Fibroblast of lung (primary cell): ENCODE data around the gene SLC34A1. TPM values are rescaled to one million over a fixed set of nuclear protein-coding genes. Genes with fewer than 3 reads are reported as not detected.

ENCODE experiments used
- DNase-seq, 2 donors: peaks; one replicate each; pipeline versions ENCODE4 v3.0.0 to v3.0.0-alpha.2; 2010; ENCODE audit warnings: low read depth in 2 of 2
- H2AFZ ChIP-seq: 2 replicates; pipeline ENCODE4 v1.5.1; 2012; ENCODE audit warnings: low read length, control low read depth, inconsistent platforms
- H3K27ac ChIP-seq: 2 replicates; pipeline ENCODE4 v1.5.1; 2011; ENCODE audit warnings: low read length, control low read depth; ENCODE audit not compliant: insufficient read depth
- H3K27me3 ChIP-seq: 2 replicates; pipeline ENCODE4 v1.5.1; 2011; ENCODE audit warnings: mild to moderate bottlenecking, low read length; ENCODE audit not compliant: control insufficient read depth, insufficient read depth
- H3K36me3 ChIP-seq: 2 replicates; pipeline ENCODE4 v1.5.1; 2011; ENCODE audit warnings: low read length; ENCODE audit not compliant: control insufficient read depth, insufficient read depth
- H3K4me1 ChIP-seq: 2 replicates; pipeline ENCODE4 v1.5.1; 2011; ENCODE audit warnings: low read length; ENCODE audit not compliant: control insufficient read depth, insufficient read depth; ENCODE audit errors: extremely low read depth
- H3K4me2 ChIP-seq: 2 replicates; pipeline ENCODE4 v1.5.1; 2011; ENCODE audit warnings: low read length, control low read depth; ENCODE audit not compliant: insufficient read depth; ENCODE audit errors: extremely low read depth
- H3K4me3 ChIP-seq, 4 experiments: fragments of 200-600 bp in 1 of 4; sonication (generic) in 1 of 4; replicated peaks in 1 of 4; 2 replicates each; pipeline ENCODE4 v1.5.1; 2011 to 2016; ENCODE audit warnings: low read length in 4 of 4, low read depth in 3 of 4, mild to moderate bottlenecking in 3 of 4, control low read depth in 2 of 4, inconsistent platforms in 1 of 4, mixed read lengths in 1 of 4; ENCODE audit not compliant: insufficient read depth in 1 of 4; ENCODE audit errors: control extremely low read depth in 1 of 4
- H3K79me2 ChIP-seq: 2 replicates; pipeline ENCODE4 v1.5.1; 2012; ENCODE audit warnings: mild to moderate bottlenecking, low read length, inconsistent platforms; ENCODE audit not compliant: control insufficient read depth, insufficient read depth
- H3K9ac ChIP-seq: 2 replicates; pipeline ENCODE4 v1.5.1; 2011; ENCODE audit warnings: mild to moderate bottlenecking, low read length, control low read depth; ENCODE audit not compliant: insufficient read depth
- H3K9me3 ChIP-seq: 2 replicates; pipeline ENCODE4 v1.5.1; 2012; ENCODE audit warnings: low read depth, low read length; ENCODE audit not compliant: control insufficient read depth, insufficient read depth
- H4K20me1 ChIP-seq: 2 replicates; pipeline ENCODE4 v1.5.1; 2011; ENCODE audit warnings: low read length; ENCODE audit not compliant: control insufficient read depth, insufficient read depth; ENCODE audit errors: extremely low read depth
- EZH2 ChIP-seq: IDR thresholded peaks from 2 replicates; pipeline ENCODE4 v1.5.1; 2012; ENCODE audit warnings: low read length, control low read depth, mild to moderate bottlenecking; ENCODE audit errors: missing control alignments
- polyA plus RNA-seq, 2 donors: library from polyadenylated mRNA; depleted of rRNA in 1 of 2; stranded (reverse) in 1 of 2; unstranded in 1 of 2; fragments of >200 nt; gene quantifications; 2 replicates each; pipeline ENCODE4 v1.2.1, GENCODE V29; 2011 to 2012; ENCODE audit warnings: missing spikeins in 1 of 2
- total RNA-seq: library from RNA; depleted of rRNA; stranded (reverse); fragments of >200 nt; gene quantifications from 2 replicates; pipeline ENCODE4 v1.2.1, GENCODE V29; 2014
- TF ChIP-seq, protein P1 (sequence below), 2 donors: IDR thresholded peaks in 1 of 2; conservative IDR thresholded peaks in 1 of 2; 1 replicate in 1 of 2; 2 replicates in 1 of 2; pipeline ENCODE4 v1.5.1; 2011 to 2012; ENCODE audit warnings: low read length in 2 of 2, control low read depth in 1 of 2, inconsistent platforms in 1 of 2, low read depth in 1 of 2, mild to moderate bottlenecking in 1 of 2

The SLC34A1 gene
- total and polyA plus RNA-seq, 2 donors (not counting 1 experiment from before 2014, with no cell fraction given): not detected

DNA sequence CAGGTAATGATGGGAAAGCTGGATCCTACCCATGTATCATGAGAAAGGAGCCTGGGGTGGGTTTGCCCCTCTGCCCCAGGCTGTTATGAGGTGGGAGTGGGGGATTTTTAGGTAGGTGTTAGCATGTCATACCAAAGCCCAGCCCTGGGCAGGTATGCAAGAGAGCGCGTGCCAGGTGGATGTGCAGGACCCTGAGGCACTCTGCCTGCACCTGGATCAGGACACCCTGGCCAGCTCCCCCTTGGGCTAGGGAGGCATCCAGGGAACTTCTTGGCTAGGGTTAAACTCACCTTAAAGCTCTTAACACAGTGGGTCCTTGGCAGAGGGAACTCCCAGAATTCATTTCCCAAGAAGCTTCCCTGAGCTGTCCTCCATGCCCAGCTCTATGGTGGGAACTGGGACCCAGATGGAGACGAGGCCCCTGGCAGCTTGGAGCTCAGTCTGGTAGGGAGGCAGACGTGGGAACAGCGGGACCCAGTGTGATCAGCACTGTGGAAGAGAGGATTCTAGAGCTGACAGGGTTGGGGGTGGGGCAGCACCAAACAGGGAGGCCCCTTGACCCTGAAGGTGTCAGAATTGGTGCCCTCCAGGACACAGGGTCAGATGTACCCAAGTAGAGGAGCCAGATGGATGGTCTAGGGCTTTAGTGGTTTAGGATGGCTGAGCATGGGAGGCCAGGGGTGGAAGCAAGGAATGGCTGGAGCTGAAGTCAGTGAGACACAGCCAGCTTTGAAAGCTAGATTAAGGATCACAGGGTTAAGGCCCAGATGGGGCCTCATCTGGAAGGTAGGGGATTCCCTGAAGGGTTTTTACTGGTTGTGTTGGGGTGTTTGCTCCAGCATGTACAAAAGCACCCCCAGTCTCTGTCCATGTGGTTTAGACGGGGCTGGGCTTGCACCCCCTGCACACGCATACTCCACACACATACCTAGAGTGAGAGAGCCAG lies 60.1 kb downstream of the SLC34A1 start:
- no peak overlapping the region for H3K9ac ChIP-seq
- TF ChIP-seq, protein P1, sequence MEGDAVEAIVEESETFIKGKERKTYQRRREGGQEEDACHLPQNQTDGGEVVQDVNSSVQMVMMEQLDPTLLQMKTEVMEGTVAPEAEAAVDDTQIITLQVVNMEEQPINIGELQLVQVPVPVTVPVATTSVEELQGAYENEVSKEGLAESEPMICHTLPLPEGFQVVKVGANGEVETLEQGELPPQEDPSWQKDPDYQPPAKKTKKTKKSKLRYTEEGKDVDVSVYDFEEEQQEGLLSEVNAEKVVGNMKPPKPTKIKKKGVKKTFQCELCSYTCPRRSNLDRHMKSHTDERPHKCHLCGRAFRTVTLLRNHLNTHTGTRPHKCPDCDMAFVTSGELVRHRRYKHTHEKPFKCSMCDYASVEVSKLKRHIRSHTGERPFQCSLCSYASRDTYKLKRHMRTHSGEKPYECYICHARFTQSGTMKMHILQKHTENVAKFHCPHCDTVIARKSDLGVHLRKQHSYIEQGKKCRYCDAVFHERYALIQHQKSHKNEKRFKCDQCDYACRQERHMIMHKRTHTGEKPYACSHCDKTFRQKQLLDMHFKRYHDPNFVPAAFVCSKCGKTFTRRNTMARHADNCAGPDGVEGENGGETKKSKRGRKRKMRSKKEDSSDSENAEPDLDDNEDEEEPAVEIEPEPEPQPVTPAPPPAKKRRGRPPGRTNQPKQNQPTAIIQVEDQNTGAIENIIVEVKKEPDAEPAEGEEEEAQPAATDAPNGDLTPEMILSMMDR (conservative IDR thresholded peaks at IDR 0.05 in 1 of 2, IDR thresholded peaks at IDR 0.05 in 1 of 2; ENCODE audit: low read depth in 1 of 2, low read length in 2 of 2): no peak
- TF ChIP-seq EZH2: no peak
- H3K27ac ChIP-seq: no peak overlapping the region
- no peak overlapping the region for H3K4me3 ChIP-seq
- no peak overlapping the region for H2AFZ ChIP-seq
- DNase-seq: no peak
- no peaks in the 10 kb centered on the region for H3K27me3 ChIP-seq
- no peaks in the 10 kb centered on the region for H3K79me2 ChIP-seq
- H3K36me3 ChIP-seq: peaks cover 5% of the 10 kb centered on the region
- no peaks in the 10 kb centered on the region for H4K20me1 ChIP-seq
- H3K4me2 ChIP-seq: no peak overlapping the region
- no peaks in the 10 kb centered on the region for H3K9me3 ChIP-seq
- H3K4me1 ChIP-seq: peaks cover 7% of the 10 kb centered on the region

DNA sequence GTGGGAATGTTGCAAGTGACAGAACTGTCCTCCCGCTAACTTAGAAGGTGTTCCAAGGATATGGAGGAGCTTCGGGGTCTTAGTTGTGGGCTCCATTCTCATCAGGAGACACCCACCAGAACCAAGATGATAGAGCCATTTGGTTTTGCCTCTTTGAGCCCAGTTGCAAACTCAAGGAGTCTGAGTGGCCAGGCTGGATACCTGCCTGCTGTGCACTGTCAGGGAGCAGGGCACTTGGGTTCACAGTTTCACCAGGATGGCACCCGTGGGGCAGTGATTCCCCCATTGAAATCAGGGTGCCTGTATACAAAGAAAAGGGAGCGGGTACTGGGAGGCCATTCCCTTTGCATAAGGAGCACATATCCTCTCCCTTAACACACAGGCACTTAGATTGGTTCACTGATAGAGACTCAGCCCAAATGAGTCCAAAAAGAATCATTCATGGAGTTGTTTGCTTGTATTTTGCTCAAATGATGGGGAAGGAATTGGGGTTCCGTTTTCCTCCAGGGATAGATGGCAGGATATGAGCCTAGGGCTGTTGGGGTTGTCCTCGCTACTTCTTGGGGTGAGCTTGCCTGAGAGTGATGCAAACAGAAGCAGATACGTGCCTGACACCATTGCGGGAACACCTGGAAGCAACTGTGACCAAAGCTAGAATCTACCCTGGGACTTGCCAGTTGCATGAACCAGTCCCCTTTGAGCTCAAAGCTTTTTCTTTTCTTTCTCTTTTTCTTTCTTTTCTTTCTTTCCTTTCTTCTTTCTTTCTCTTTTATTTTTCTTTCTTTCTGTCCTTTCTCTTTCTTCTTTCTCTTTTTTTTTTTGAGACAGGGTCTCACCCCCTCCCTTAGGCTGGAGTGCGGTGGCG lies 61.0 kb downstream of the SLC34A1 start:
- no peak for DNase-seq
- TF ChIP-seq EZH2: no peak

DNA sequence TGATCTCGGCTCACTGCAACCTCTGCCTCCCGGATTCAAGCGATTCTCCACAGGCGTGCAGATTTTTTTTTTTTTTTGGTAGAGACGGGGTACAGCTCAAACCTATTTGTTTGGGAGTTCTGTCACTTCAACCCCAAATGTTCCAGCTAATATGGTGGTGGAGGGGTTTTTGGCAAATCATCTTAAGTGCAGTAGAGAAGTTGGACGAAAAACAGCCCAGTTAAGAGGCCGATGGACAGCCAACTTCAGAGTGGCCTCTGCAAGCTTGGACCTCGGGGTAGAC lies 61.6 kb downstream of the SLC34A1 start:
- H3K36me3 ChIP-seq: peaks cover 3% of the 10 kb centered on the region
- H3K79me2 ChIP-seq: no peaks in the 10 kb centered on the region
- no peak for TF ChIP-seq EZH2
- TF ChIP-seq, protein P1 (conservative IDR thresholded peaks at IDR 0.05 in 1 of 2, IDR thresholded peaks at IDR 0.05 in 1 of 2; ENCODE audit: low read depth in 1 of 2, low read length in 2 of 2): no peak
- no peaks in the 10 kb centered on the region for H3K27me3 ChIP-seq
- H3K4me2 ChIP-seq: peak overlapping the region; percentile 96
- H3K27ac ChIP-seq: no peak overlapping the region
- no peaks in the 10 kb centered on the region for H3K9me3 ChIP-seq
- H3K4me3 ChIP-seq: peak overlapping the region; percentile 39 to 69 (median 49)
- no peak overlapping the region for H2AFZ ChIP-seq
- peak in 1 of 2 donors; percentile 19 for DNase-seq
- H3K9ac ChIP-seq: peak overlapping the region; percentile 61
- peaks cover 7% of the 10 kb centered on the region for H3K4me1 ChIP-seq
- no peaks in the 10 kb centered on the region for H4K20me1 ChIP-seq

More for the DNA sequence above, 61.0 kb downstream of the SLC34A1 start:
- Histone ChIP-seq H3K27me3 (no peaks in the 10 kb centered on the region), H3K27ac (no peak overlapping the region), H3K36me3 (peaks cover 5% of the 10 kb centered on the region), H3K9ac (no peak overlapping the region), H2AFZ (no peak overlapping the region), H3K79me2 (no peaks in the 10 kb centered on the region), H4K20me1 (no peaks in the 10 kb centered on the region), H3K4me2 (no peak overlapping the region), H3K9me3 (no peaks in the 10 kb centered on the region), H3K4me1 (peaks cover 7% of the 10 kb centered on the region), H3K4me3 (no peak overlapping the region)
